Middle frontal gyrus (tissue), 1 donor: Measurements from ENCODE around the gene FAM110C.
"Not testable (repeated sequence)": the region's sequence is repeated elsewhere in the genome, so short reads cannot be mapped to it uniquely, and the experiment has no call there.

Experiments
- DNase-seq: peaks from one replicate; pipeline ENCODE4 v3.0.0-alpha.2; 2015; ENCODE audit warnings: low spot score; ENCODE audit errors: extremely low spot score

FAM110C gene, protein sequence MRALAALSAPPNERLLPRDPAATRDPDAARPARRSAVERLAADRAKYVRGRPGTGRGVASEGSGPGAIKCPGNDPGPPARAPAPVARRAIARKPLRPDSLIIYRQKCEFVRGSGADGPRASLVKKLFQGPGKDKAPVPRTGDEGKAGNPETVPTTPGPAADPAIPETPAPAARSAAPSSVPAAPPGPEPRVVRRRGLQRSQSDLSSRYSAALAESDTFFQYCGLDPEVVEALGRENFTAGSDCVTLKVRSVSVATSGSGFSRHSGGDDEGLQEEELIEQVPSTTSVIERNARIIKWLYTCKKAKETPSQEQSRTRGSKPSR

DNA sequence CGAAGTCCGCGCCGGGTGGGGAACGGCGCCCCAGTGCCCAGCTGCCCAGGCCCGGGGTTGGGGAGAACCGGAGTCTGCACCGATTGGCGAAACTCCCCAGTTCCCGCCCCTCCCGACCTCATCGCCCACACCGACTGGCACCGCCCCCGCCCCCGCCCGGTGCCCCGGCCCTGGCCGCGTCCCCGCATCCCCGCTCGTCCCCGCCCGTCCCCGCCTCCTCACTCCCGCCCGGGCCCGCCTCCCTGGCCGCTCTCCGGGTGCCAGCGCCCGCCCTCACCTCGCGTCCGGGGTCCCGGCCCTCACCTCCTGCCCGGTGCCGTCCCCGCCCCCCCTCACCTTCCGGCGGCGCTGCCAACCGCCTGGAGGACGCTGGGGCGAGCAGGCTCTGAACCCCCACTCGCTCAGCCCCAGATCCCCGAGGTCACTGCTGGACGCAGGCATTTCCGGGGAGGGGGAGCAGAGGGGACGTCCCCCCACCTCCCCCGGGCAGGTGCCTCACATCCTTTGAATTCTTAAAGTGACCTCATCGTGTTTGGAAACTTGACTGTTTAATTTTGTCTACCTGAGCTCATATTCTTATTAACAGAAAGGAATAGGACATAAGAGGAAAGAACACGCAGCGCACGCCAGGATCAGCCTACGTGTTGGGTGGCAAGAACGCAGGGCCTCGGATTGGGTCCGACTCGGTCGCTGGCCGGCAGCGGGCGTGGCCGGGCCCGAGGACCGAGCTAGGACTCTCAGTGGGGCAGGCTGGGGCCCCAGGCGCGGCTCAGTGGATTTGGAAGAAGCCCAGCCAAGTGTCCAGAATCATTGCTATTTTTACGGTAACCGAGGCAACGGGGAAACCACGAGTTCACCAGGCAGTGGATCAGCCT lies at the start of gene FAM110C:
FAM110C (minus strand) TSS at position 35 of the 875 bp plus-strand sequence. CDS start 120 bp downstream, outside the sequence.
- peak; percentile 44 for DNase-seq

DNA sequence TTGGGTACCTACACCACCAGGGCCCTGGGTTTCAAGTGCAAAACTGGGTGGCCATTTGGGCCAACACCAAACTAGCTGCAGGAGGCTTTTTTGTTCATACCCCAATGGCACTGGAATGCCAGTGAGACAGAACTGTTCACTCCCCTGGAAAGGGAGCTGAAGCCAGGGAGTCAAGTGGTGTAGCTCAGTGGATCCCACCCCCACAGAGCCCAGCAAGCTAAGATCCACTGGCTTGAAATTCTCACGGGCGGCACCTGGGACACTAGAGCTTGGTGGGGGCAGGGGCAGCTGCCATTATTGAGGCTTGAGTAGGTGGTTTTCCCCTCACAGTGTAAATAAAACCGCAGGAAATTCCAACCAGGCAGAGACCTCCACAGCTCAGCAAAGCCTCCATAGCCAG lies 46.0 kb upstream of the FAM110C start:
- no peak for DNase-seq

- DNase-seq, result no peak
Observed at GRCh38 chr2:90645-91312, 44.5 kb upstream of the FAM110C start.

DNA sequence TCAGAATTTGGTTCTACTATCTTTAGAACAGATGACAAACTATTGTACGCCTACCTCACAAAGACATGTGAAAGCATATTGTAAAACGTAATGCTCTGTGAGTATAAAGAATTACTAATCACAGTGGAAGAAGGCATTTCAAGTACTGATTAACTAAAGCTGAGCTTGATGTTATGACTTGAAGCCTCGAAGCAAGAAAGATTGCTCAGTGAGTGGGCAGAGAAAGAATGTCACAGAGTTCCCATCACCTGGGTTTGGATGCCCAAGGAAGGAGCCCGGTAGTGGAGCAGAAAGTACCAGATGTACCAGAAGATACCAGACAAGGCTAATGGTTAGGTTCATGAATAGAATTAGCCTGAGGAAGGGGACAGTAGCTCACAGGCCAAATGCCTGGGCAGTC lies 39.5 kb upstream of the FAM110C start:
- DNase-seq, result no peak

DNA sequence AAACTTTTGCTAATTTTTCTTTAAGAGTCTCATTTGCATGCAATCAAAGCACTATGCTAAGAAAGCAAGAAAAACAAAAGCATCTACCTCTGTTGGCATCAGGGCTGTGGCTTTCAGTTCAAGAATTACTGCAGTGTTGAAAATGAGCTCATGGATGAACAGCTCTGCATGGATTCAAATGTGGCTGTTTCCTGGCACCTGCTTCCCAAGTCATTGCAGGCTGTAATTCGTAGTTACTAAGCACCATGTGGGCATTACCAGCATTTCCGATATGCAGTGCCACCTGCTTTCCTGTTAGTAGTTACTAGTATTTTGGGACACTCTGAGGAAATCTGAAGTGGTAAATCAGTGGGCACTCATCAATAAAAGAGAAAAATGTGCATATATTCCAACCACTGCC lies 37.8 kb upstream of the FAM110C start:
- DNase-seq, result no peak

- DNase-seq, result no peak
Observed at GRCh38 chr2:80971-81736, 34.8 kb upstream of the FAM110C start.

GRCh38 chr2:80378-80777 lies 34.1 kb upstream of the FAM110C start:
- DNase-seq, result no peak

DNA sequence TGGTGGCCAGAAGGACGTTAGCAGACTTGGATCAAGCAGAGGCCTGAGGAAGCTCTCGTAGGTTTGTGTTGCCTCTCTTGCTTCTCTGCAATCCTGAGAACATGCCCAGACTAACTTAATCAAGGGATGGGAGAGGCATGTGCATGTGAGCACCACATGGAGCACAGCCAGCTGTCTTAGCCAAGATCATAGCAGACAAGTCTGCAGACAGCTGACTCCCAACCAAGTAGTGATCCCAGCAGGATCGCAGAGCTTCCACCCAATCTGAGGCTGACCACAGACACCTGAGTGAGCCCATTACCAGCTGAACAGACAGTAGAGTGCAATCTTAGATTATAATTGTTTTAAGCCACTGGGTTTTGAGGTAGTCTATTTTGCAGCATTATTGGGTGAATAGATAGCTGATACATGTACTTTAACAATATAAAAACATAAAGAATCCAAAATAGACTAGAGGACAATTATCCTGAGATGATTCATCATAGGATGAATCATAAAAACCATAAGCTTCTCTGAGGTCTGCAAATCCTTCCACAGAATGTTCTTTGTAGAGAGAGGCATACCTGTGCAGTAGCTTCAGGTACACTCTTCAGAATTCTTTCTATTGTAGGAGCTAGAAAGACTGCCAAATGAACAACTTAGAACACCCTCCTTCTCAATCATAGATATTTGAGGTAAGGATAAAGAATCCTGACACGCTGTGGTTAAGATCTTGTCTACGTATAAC lies 25.2 kb upstream of the FAM110C start:
- DNase-seq, result no peak

- DNase-seq, result no peak
Observed at GRCh38 chr2:69366-70344, 23.4 kb upstream of the FAM110C start.

- DNase-seq, result not testable (repeated sequence)
Observed at GRCh38 chr2:68637-69036, 22.3 kb upstream of the FAM110C start.

GRCh38 chr2:66853-67252 lies 20.5 kb upstream of the FAM110C start:
- DNase-seq, result no peak

DNA sequence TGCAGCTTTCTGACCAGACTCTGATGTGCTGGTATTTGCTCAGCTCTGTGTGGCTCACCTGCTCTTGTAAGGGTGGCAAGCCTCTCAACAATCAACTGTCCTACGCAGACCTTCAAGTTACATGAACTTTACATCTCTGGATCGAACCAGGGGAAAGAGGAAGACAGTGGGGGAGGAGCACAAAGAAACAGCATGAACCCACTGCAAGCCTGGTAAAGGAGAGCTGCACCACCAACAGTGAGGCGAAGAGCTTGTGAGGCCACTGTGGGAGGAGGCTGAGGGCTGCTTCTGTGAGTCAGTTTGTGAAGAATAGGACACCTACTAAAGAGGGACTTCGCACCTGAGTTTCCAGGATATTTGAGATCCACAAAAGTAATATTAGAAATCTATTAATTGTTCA lies 18.8 kb upstream of the FAM110C start:
- DNase-seq, result no peak

DNA sequence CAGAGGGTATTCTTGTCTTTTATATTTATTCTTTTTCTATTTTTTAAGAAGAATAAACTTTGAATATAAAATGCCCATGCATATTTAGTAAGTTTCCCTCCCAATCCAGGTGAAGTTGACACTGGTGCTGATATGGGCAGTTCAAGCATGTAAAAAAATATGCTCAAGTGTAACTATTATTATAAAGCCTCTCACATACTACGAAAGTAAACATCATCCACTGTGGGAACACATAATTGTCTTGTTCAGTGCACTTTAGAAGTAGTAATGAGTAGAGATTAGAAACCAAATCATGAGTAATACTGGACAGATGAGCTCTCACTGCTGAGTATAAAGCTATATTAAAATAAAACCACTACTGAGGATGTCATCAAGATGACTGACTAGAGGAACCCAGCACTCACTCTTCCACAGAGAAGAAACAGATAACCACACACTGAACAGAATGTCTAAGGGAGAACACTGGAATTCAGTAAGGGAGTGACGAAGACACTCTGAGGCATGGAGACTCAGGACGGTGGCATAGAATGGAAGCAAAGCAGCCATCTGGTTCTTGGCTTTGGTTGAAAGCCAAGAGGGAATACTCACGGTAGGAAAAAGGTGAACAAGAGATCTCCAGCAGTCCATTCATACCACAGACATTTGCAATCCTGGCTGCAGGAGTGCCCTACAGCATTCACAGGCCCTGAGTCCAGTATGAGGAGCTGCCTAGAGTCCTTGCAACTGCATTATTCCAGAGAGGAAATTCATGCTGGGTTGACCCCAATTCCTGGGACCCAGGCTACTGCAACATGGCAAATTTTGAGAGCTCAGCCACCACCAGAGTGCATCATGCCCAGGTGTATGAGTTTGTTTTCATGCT lies 9.5 kb upstream of the FAM110C start:
- DNase-seq, result no peak

- no peak for DNase-seq
Observed at GRCh38 chr2:51613-52012, 5.3 kb upstream of the FAM110C start.

- DNase-seq, result no peak
Observed at GRCh38 chr2:47737-48136, 1.4 kb upstream of the FAM110C start.

DNA sequence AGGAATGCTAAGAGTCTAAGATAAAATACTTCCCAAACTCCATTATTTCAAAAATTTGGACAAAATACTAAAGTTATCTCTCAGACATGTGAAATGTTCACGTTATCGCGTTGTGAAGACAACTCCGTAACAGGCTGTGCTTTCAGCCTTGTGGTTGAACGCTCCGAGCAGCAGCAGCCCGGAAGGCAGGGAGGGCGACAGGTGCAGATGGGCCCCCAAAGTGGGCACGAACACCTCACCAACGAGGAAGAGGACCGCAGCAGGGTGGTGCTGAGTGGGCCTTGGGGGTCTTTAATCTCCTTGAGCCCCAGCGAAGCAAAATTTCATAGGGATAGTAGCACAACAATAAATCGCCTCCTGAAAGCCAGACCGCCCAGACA lies 1.0 kb upstream of the FAM110C start:
- no peak for DNase-seq

DNA sequence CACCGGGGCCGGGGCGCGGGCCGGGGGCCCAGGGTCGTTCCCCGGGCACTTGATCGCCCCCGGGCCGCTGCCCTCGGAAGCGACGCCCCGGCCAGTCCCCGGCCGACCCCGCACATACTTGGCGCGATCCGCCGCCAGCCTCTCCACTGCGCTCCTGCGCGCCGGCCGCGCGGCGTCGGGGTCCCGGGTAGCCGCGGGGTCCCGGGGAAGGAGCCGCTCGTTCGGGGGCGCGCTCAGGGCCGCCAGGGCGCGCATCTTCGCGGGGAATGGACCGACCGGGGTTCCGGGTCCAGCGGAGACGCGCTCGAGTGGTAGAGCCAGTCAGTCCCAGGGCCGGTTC lies 204 bp downstream of the FAM110C start:
- no peak for DNase-seq

DNA sequence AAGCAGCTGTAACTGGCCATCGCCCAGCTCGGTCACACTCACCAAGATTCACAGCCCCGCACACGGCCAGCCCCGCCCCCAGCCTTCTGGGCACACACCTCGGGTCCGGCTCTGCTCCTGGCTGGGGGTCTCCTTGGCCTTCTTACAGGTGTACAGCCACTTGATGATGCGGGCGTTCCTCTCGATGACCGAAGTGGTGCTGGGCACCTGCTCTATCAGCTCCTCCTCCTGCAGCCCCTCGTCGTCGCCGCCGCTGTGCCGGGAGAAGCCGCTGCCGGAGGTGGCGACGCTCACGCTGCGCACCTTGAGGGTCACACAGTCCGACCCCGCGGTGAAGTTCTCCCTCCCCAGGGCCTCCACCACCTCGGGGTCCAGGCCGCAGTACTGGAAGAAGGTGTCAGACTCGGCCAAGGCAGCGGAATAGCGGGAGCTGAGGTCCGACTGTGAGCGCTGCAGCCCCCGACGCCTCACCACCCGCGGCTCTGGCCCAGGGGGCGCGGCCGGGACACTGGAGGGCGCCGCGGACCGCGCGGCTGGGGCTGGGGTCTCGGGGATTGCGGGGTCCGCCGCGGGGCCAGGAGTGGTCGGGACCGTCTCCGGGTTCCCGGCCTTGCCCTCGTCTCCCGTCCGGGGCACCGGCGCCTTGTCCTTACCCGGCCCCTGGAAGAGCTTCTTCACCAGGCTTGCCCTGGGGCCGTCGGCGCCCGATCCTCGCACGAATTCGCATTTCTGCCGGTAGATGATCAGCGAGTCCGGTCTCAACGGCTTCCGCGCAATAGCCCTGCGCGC lies 769 bp downstream of the FAM110C start:
- DNase-seq, result no peak
